ENCODE results near the gene FBXL13.

FBXL13 gene

DNA sequence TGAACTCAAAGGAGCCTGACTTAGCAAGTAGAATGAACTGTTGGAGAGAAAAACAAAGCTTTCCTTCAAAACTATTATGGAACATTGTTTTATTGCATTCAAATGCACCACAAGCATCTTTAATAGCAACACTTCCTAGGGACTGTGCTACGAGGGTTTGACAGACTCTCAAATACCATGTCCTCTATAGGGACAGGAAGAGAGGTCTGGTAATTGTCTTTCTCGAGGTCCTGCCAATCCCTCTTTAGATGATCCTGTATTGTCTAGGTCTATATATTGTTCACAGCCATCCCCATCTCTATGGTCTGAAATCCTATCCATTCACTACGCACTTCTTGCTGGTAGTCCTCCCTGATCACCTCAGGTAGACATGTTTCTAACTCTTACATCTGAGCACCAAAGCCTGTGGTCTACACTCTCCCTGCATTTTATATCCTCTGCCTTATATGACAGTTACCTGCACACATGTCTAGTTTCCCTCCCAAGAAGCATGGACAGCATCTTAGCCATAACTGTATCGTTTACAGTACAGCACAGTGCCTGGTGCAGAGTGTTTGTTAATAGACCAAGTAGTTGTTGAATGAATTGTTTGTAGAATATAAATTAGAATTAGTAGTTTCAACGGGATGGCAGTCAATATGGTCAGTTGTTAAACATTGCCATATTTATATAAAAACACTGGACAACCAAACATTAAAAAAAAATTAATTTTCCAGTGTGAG is 183.5 kb downstream of the FBXL13 start:
- DNase-seq = no peak

DNA sequence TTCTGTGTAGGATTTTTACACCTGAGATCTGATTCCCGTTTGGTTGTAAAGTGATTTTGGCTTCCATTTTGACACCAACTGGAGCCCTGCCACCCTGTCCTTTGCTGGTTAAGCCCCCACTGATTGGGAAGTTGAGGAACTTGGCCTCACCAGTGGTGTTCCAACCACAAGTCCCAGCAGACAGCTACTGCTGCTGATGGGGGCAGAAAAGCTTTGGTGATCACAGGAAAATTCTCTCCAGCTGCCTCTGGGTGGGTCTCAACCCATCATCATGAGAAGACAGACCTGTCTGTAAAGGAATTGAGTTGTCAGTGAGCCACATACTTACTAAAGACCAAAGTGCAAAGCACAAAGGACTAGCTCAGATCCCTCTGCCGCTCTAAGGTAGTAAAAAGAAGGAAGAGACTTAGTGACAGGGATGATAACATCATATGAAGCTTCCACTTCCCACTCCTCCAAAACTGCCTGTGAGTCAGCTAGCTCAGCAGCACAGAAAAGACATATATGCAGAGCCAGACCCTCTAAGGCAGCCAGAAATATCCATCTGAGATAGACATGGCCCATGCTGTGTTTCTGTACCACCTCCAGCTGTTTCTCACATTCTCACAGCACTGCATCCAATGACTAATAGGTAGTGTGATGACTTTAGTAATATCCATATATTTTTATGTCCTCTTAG is 184.2 kb downstream of the FBXL13 start:
- DNase-seq = no peak

DNA sequence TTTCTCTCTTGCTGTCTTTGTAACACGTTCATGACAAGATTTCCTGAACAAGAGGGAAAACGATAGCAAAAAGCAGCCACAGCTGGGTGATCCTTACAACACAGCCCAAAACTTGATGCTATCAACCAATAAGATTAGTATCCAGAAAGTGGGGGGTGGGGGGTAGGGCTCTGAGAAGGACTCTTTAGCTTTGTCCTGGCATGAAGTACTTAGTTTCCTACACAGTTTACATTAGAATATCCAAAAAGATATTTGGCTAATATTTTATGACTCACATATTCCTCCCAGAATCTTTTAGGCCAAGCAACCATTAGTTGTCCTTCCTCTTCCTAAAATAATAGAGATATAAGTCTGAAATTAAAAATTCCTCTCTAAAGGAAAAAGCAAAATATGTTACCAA is 184.7 kb downstream of the FBXL13 start:
- no peak for DNase-seq

DNA sequence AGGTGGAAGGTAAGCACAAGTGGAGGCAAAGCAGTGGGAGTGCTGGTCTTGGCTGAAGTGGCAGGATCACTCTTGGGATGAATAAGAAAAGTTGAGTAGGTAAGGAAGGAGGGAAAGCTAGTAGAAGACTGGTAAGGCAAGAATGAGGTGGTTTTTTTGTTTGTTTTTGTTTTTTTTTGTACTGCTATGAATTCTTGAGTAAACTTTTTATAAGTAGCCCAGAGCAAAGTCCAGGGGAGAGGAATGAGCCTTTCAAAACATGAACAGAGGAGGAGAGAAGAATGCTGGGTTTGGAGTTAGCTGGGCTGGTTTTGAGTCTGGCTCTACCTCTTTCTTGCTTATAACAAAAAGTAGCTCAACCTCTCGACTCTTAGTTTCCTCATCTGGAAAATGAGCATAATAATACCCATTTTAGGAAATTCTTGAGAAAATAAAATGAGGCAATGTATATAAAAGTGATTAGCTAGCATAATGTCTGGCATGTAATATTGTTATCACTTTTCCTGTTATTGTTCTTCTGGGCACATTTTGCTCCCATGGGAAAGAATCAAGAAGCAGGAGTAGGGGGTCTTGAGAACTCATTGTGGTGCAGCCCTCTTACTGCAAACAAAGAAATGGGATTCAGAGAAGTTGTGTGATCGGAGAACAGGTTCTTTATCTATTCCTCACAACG is 185.9 kb downstream of the FBXL13 start:
- DNase-seq = no peak

DNA sequence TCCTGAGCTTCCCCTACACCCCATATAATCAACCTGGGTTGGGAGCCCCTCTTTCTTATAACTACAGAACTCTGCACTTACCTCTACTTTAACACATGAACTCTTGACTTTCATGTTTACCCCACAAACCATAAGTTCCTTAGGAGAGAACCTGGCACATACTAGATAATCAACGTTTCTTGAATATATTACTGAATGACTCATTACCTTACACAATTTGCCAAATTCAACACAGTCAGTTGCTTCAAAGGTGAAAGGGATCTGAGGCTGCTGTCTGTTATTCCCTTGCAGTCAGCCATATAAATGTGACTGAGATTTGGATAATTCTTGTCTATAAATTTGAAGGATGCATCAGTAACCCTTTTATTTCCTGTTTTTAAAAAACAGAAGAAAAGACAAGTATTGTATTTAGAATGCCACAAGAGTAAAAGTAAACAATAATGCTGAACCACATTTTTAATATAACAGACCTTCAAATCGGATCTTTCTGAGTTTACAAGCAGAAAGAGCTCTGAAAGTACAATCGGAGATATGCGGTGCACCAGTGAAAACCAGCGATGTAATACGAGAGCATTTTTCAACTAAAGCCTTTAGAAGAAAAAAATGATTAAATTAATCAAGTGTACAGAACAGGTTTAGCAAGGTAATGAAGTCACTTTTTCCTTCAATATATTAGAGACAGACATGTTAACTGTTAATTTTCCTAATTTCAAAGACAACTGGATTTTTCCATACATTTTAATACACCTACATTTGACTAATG is 191.3 kb downstream of the FBXL13 start:
- DNase-seq = no peak

DNA sequence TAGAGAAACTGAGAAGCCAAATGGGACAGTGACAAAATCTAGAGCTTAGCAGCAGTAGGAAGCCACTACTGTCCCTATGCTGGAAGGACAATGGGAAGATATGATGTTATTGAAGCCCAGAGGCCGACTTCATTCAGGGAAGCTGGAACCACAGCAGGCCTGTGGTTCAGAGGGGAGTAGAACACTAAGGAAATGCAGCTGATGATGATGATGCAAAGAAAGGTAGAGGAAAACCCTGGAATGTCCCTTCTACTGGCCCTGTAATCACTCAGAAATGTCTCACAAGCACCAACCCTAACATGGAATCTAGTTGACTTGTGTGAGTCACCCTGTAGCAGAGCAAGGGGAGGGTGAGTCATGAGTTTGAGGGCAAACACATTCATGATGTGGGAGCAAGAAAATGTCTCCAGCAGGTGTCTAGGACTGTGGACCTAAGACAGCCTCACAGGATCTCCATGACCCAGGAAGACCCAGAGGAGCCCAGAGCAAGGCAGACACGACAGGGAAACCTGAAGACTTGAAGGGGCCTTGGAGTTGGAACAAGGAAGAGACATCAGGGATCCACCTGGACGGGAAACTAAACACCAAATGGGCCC is 198.8 kb downstream of the FBXL13 start:
- DNase-seq = no peak

DNA sequence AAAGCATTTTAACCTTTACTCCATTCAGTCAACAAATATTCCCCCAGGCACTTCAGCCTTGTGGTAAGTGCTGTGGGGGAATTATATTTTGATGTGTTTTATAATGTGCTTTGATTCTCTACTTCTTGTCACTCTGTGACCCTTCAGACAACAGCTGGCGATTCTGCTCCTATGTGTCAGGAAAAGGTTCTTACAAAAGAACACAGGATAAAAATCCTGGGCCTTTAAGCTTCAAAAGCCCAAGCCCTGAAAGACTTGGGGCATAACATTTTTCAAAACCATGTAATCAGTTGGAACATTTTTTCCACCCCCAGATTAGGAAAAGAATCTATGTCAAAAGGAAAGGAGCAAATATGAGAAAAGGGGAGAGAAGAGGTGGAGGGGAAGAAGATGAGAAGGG is 199.6 kb downstream of the FBXL13 start:
- no peak for DNase-seq

DNA sequence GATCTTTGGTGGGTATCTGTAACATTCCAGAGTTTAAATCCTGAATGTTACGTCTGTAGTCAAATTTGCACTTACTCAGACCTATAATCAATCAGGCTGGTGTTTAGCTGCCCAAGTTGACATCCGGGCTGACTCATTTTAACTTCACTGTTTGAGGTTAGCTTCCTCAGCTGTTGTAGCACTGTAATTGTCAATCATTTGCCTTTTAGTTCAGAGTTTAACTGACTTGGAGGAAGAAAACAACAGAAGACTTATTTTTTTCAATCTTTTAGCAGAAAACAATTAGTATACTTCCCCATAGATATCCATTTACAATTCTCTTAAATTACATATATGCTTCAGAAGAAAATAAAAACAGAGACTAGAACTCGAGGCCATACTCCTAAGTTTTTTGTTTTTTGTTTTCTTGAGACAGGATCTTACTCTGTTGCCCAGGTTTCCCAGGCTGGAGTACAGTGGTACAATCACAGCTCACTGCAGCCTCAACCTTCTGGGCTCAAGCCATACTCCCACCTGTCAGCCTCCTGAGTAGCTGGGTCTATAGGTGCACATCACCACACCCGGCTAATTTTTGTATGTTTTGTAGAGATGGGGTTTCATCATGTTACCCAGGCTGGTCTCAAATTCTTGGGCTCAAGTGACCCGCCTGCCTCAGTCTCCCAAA is 200.3 kb downstream of the FBXL13 start:
- no peak for DNase-seq

DNA sequence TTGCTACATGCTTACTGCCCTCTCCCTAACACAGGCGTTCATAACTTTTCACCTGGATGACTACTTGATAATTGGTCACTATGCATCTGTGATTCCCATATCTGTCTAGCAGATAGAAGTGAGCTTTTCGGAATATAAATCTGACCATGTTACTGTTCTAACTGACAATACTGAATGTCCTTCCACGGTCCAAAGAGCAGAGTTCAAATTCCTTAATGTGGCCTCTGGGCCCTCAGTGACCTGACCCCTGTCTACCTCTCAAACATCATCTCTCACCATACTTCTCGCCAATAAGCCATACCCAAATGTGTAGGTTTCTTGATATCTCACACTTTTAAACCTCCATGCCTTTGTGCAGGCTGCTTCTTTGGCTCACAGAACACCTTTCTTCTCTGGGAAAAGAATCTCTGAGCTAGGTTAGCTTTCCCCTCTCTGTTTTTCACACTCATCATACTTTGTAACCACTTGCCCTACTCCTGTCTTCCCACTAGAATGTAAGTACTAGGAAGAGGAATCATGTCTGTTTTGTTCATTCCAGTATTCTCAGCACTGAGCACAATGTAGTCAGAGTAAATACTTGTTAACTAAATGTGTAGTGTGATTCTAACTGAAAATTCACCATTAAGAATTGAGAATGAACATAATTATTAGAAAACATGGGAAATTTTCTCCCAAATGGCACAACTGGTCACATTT is 201.0 kb downstream of the FBXL13 start:
- no peak for DNase-seq

DNA sequence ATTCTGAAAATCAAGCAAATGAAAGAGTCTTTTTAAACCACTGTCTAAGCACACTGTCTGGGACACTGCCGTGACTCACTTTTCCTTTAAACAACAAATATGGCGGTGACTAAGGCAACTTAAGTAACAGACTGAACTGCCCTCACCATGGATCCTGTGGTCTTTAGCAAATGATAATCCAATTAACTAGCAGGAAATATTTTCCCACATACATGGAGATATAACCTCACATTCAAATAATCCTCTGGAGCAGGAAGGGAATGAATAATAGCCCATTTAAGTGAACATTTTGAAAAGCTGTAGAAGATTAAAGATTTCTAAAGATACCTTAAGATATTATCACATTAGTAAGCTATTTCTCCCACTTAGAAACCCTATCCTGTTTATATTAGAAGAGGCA is 202.1 kb downstream of the FBXL13 start:
- no peak for DNase-seq

DNA sequence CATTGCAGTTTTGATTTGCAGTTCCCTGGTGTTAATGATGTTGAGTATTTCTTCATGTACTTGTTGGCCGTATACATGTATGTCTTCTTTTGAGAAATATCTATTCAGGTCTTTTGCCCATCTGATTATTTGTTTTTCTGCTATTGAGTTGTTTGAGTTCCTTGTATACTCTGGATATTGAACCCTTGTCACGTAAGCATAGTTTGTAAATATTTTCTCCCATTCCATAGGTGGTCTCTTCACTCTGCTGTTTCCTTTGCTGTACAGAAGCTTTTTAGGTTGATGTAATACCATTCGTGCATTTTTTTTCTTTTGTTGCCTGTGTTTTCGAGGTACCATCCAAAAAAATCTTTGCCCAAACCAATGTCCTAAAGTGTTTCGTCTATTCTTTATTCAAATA is 205.4 kb downstream of the FBXL13 start:
- DNase-seq = no peak

DNA sequence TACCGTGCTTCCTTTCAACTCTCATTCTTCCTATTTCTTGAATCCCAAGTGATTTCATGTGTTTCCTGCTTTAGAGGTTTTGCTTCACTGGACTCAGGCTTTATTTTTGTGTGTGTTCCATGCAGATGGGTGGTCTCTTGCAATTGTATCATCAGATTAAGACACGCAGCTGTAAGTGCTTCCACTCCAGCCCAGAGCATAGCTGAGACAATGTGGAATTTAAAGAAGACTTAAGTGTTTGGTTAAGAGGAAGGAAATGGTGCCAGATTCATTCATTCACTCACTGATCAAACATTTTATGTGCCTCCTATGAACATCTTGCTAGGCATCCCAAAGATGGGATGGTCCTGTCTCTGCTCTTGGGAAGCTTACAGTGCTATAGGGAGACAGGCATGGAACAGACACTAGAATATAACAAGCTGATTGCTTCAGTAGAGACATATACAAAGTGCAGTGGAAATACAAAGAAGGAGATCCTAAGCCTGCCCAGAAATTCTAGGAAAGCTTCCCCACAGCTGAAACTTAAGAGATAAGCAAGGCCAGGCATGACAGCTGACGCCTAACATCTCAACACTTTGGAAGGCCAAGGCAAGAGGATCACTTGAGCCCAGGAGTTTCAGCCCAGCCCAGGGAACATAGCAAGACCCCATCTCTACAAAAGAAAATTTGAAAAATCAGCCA is 207.9 kb downstream of the FBXL13 start:
- DNase-seq = no peak

DNA sequence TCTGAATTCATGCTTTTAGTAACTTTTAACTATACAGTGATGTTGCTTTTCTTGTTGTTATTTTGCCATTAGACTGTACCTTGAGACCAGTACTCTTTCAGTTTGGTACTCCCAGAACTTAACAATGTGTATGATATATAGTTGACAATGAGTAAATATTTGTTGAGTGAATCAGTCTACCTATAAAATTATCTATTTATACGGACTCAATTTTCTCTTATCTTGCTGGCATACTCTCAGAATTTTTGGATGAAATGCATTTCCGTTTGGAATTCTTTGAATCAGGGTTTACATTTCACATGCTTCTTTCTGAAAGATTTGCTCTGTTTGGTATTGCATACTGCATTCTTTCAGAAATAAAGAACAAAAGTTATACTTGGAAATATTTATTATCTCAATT is 209.6 kb downstream of the FBXL13 start:
- no peak for DNase-seq

DNA sequence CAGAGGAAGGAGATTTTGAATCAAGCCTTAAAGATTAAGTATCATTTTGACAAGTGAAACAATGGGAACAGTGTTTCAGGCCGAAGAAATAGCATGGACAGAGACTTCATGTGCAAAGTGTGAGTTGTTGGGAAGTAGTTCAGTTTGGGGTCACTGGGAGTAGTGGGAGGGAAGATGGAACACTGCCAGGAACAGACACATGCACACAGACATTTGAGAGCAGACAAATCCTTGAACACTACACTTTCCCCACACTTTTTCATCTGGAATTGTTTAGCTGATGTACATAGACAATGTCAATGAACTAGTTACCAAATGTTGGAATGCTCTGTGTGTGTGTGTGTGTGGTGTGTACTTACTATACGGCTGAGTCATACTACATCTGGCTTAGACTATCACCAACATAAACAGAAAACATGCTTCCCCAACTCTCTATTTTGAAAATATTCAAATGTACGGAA is 214.2 kb downstream of the FBXL13 start:
- DNase-seq = no peak

DNA sequence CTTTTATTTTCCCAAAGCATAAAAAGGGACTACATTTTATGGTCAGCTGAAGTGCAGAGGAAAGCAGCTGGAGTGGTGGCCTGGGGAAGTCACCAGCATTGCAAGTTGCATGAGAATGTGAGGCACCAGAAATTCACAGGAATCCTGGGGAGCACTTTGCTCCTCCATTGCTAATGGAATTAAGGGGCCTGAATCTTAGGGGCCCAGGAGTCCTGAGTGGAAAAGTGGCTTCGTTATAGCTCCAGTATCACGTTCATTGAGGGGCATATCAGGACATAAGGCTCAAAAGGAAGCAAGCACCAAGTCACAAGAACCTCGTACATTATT is 214.8 kb downstream of the FBXL13 start:
- DNase-seq = no peak

DNA sequence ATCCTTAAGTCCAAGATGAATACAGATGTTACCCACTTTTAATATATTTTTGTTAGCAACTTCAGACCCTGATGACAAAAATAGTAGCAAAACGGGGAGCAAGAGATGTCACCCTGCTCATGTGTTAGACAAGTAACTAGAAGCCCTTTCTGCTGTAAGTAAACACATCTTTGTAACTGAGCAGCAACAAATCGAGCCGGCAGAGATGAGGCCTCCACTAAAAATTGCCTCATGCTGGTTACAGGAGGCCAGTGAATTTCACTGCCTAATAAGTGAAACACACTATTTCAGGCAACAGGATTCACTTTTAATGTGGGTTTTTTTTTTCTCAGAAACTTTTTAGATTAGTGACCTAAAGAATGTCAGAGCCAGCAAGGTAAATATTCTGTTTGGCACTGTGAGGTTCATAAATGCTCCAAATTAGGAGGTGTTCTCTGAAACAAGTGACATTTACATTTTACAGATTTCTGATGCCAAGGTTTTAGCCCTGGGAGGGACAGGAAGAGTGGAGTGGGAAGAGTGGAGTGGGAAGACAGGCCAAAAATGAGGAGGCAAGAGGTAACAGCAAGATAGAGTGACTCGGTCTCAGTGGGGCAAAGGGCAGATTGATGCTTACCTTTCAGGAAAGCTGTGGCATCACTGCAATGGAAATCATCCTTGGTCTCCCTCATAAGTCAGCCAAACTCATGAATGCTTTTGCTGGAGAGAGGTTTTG is 215.4 kb downstream of the FBXL13 start:
- no peak for DNase-seq

DNA sequence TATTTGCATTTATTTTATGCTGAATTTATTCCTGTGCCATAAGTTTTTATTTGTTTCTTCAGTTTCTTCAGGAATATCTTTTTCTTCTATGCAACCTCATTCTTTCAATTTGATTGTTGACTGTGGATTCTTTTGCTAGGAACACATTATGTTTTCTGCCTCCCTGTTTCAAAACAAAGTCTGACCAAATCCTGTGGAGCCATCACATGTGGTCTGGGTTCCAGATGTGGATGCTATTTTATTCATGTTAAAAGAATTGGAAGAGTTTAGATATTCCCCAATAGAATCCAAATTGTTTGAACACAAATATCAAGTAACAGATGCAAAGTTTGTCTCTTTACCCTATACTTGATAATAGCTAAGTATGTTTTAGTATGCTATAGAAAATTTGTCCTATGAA is 218.6 kb downstream of the FBXL13 start:
- DNase-seq = no peak

DNA sequence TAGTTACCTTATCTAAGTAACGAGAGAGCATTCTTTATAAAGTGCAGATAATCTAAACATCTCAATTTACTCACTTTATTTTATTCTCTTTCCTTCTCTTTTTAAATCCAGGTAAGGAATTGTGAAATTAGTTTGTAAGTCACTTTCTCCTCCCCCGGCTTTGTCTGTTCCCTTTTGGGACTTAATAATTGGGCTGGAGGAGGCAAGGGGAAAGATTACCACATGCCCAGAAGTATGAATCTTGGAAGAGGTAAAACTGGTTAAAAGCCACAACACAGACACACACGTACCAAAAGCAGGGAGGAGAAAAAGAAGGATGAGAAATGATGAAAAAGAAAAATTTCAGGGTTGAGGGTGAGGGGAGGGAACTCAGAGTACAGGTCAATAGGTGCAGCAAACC is 225.1 kb downstream of the FBXL13 start:
- no peak for DNase-seq

DNA sequence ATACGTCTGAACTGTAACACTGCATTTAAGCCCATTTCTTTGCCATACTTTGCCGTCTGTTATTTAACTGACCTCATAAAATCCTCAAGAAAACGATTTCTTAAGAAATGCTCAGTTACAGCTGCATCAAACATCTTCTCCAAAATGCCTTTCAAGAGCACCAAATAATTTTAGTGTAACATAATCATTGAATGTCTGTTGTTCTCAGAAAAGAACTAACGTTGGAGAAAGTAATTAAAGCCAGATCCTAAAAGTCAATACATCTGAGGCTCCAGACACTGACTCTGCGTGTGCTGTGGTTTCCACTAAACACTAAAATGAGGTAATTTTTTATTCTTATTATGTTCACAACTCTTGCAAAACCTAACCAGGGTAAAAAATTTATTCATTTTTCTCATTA is 225.5 kb downstream of the FBXL13 start:
- no peak for DNase-seq

DNA sequence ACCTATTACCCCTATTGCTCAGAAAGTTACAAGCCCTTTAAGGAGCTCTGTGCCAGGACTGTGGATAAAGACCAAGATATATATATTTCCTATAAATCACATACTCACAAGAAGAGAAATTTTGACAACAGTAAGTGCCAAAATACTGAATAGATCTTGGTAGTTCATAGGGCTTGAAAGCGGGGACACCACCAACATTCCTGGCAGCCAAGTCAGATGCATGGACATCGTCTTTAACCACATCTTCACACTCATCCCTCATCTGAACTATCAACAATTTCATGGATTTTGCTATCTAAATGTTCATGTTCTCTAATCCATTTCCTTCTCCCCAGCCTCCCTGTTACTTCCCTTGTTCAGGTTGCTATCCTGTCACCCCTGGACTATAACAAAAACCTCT is 229.2 kb downstream of the FBXL13 start:
- no peak for DNase-seq

DNA sequence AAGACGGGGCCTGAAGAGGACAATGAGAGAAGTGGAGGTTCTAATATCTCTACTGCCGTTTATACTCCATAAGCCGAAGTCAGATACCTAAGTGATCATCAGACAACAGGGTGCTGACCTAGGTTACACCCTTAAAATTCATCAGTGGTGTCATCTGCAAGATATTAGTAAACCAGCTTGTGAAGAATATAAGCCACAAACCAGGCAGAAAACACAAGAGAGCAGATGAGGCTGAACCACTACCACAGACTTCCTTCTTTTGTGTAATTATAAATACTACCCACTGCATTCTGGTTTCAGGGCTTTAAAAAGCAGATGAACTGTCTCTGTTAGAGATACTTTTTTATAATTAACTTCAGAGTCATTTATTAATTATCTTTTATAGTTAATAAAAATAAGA is 230.7 kb downstream of the FBXL13 start:
- DNase-seq = no peak
